Hematopoietic multipotent progenitor cell treated with erythropoietin and hydrocortisone succinate and interleukin-3 and kit ligand, for 17 days (in vitro differentiated cells): ENCODE data around the gene DIPK2B.

Experiments used
- DNase-seq: peaks from one replicate; pipeline ENCODE4 v3.0.0-alpha.2; 2015; ENCODE audit warnings: low spot score

The DIPK2B gene

DNA sequence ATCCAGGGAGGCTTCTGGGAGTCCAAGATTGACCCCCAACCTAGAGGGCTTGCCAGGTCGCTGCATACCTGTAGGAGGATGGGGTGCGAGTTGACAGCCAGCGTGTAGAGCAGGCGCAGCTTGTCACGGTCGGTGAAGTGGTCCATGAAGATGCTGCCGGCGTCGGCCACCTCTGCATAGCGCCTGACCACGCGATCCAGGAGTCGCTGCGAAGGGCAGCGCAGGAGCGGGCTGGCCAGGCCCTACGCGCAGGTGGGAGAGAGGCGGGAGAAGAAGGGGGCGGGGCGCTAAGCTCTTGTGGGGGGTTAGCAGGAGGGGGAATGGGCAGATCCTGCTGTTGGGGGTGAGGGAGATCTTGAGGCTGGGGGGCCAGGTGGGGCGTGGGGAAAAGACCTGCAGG lies 43.0 kb downstream of the DIPK2B start:
- DNase-seq = no peak

DNA sequence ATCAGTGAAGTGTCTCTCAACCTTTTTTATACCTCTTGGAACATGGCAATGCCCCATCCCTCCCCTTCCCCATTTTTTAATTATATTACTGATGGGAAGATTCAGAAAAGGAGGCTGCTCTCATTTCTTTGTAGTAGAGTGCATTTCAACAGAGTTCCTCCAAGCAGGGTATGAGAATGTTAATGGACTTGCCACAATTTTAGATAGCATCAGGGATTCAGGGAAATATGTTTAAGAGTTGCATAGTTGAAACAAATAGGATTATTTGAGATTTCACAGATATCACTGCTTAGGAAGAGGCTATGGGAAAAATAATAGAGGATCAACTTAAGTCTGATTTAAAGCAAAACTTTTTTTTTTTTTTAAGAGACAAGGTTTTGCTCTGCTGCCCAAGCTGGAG lies 46.2 kb downstream of the DIPK2B start:
- no peak for DNase-seq

DNA sequence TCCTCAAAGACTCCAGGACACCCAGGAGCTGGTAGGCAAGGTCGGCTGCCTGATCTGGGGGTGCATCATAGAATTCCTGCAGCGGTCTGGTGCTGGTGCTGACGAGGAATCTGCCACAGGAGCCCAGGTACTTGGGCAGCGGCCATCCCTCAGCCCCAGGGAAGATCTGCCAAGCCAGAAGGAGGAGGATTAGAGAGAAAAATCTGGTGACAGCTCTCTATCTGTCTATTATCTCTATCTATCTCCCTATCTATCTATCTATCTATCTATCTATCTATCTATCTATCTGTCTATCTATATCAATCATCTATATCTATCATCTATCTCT lies 46.7 kb downstream of the DIPK2B start:
- no peak for DNase-seq
